Mucosa of descending colon (tissue), 3 donors: ENCODE data around the gene PHC3. TPM values are rescaled to one million over a fixed set of nuclear protein-coding genes. Genes with fewer than 3 reads are reported as not detected.

ENCODE experiments used
- ATAC-seq: fragments of 200-7000 bp; cut with Tn5 transposase; one replicate; pipeline ENCODE4 v1.9.1; 2020; ENCODE audit warnings: mild to moderate bottlenecking, moderate library complexity
- DNase-seq, 3 donors: peaks; one replicate each; pipeline ENCODE4 v3.0.0-alpha.2; 2020
- H3K36me3 ChIP-seq: fragments of 200-600 bp; one replicate; pipeline ENCODE4 v1.8.0; 2021; ENCODE audit warnings: low read depth, mild to moderate bottlenecking
- H3K4me1 ChIP-seq: fragments of 200-600 bp; one replicate; pipeline ENCODE4 v1.8.0; 2021; ENCODE audit warnings: low read depth, mild to moderate bottlenecking
- H3K4me3 ChIP-seq: fragments of 200-600 bp; one replicate; pipeline ENCODE4 v1.8.0; 2021; ENCODE audit warnings: mild to moderate bottlenecking
- H3K9me3 ChIP-seq: fragments of 200-600 bp; one replicate; pipeline ENCODE4 v1.8.0; 2021; ENCODE audit warnings: mild to moderate bottlenecking
- CTCF ChIP-seq: fragments of 200-600 bp; IDR thresholded peaks from one replicate; pipeline ENCODE4 v1.8.0; 2022; ENCODE audit warnings: antibody characterized with exemption, mild to moderate bottlenecking
- intact Hi-C, 2 donors: fragments of 100-400 bp; cut with DNase I in 1 of 2; cut with micrococcal nuclease in 1 of 2; formaldehyde crosslinking; loops; one replicate each; pipeline versions ENCODE4 v1.11.0 to v1.11.1; 2022; cut with DNase I, micrococcal nuclease
- total RNA-seq, 3 donors: library from RNA; stranded (reverse); fragmentation: NEBNext Ultra II Directional in 2 of 3; extraction: Animal tissue kit (Norgen Biotek cat#: 25700) in 2 of 3; gene quantifications; one replicate each; pipeline versions ENCODE4 v1.2.1 to v1.2.4, GENCODE V29; 2021 to 2023
- donor health status: DM: no; HTN: no; CAD: no; lungs with moderate emphysema.
- donor health status: DM: no; HTN: no; CAD: no.
- donor health status: DM: no; HTN: yes; CAD: no.

The PHC3 gene
- total RNA-seq, 3 donors from 2014 or later, result 54.2 to 96.7 (median 58.0) TPM

- DNase-seq (no peak), ATAC-seq (no peak)
- H3K36me3 ChIP-seq, result no peaks in the 10 kb centered on the region
- H3K9me3 ChIP-seq, result no peaks in the 10 kb centered on the region
- H3K4me1 ChIP-seq, result no peaks in the 10 kb centered on the region
- intact Hi-C loops, result no loop called here
- no peak for TF ChIP-seq CTCF
- H3K4me3 ChIP-seq, result no peak overlapping the region
These were observed 119.5 kb downstream of the PHC3 start for GRCh38 chr3:170062068-170062467.

- H3K36me3 ChIP-seq, result no peaks in the 10 kb centered on the region
- no peak overlapping the region for H3K4me3 ChIP-seq
- no peak for TF ChIP-seq CTCF
- no peak for DNase-seq
- no peaks in the 10 kb centered on the region for H3K9me3 ChIP-seq
- ATAC-seq, result no peak
- intact Hi-C loops, result no loop called here
- no peaks in the 10 kb centered on the region for H3K4me1 ChIP-seq
These were observed 122.1 kb downstream of the PHC3 start for GRCh38 chr3:170059447-170059846.

GRCh38 chr3:170058127-170058526 lies 123.4 kb downstream of the PHC3 start:
- ATAC-seq, result no peak
- intact Hi-C loops, result no loop called here
- no peaks in the 10 kb centered on the region for H3K4me1 ChIP-seq

GRCh38 chr3:170057550-170057949 lies 124.0 kb downstream of the PHC3 start:
- ATAC-seq, result no peak
- no peaks in the 10 kb centered on the region for H3K4me1 ChIP-seq

More at GRCh38 chr3:170058127-170058526, 123.4 kb downstream of the PHC3 start:
- no peaks in the 10 kb centered on the region for H3K36me3 ChIP-seq
- no peaks in the 10 kb centered on the region for H3K9me3 ChIP-seq
- no peak for DNase-seq
- TF ChIP-seq CTCF, result no peak
- no peak overlapping the region for H3K4me3 ChIP-seq

GRCh38 chr3:170056710-170057454 lies 124.7 kb downstream of the PHC3 start:
- TF ChIP-seq CTCF, result no peak
- no peaks in the 10 kb centered on the region for H3K36me3 ChIP-seq
- no peaks in the 10 kb centered on the region for H3K9me3 ChIP-seq
- peak; percentile 8 for ATAC-seq
- intact Hi-C loops, result no loop called here
- no peak for DNase-seq
- H3K4me1 ChIP-seq, result no peaks in the 10 kb centered on the region
- no peak overlapping the region for H3K4me3 ChIP-seq

More at GRCh38 chr3:170057550-170057949, 124.0 kb downstream of the PHC3 start:
- intact Hi-C loops, result no loop called here
- Histone ChIP-seq H3K36me3 (no peaks in the 10 kb centered on the region), H3K4me3 (no peak overlapping the region), H3K9me3 (no peaks in the 10 kb centered on the region)
- no peak for DNase-seq
- no peak for TF ChIP-seq CTCF
